H1 (cell line): Measurements from ENCODE around the gene INAFM2. TPM values are rescaled to one million over a fixed set of nuclear protein-coding genes. Genes with fewer than 3 reads are reported as not detected.

Experiments used
- CTCF ChIA-PET: fragments of 300-600 bp; sonication (Branson Sonifier 250); formaldehyde crosslinking; loops from one replicate; lab custom pipeline; 2021; ENCODE audit not compliant: partially characterized antibody; lab: Charles Lee
- POLR2A ChIA-PET: fragments of 300-600 bp; sonication (Branson Sonifier 250); formaldehyde crosslinking; loops from one replicate; lab custom pipeline; 2021; ENCODE audit warnings: inconsistent platforms; ENCODE audit not compliant: partially characterized antibody; lab: Charles Lee
- DNase-seq, 2 experiments: peaks; one replicate each; pipeline versions ENCODE4 v3.0.0 to v3.0.0-alpha.2; 2010 to 2022; ENCODE audit warnings: low spot score in 2 of 2, low read depth in 1 of 2, mixed read lengths in 1 of 2
- FAIRE-seq: peaks from 2 replicates; lab custom pipeline; 2011; peaks lifted over from hg19 to GRCh38; lab: Jason Lieb, UNC
- H2AFZ ChIP-seq: 2 replicates; pipeline ENCODE4 v1.8.1; 2012; ENCODE audit warnings: low read length, inconsistent platforms
- H2AK5ac ChIP-seq: 2 replicates; pipeline ENCODE4 v1.6.1; 2013; ENCODE audit warnings: low read depth, low read length
- H2BK120ac ChIP-seq: replicated peaks from 2 replicates; pipeline ENCODE3; 2013; ENCODE audit warnings: low read depth, low read length, inconsistent platforms
- H2BK12ac ChIP-seq: 2 replicates; pipeline ENCODE4 v1.6.1; 2013; ENCODE audit warnings: low read depth, low read length
- H2BK15ac ChIP-seq: 2 replicates; pipeline ENCODE4 v1.6.1; 2013; ENCODE audit warnings: low read length
- H2BK20ac ChIP-seq: 2 replicates; pipeline ENCODE4 v1.6.1; 2013; ENCODE audit warnings: low read length
- H2BK5ac ChIP-seq: 2 replicates; pipeline ENCODE4 v1.6.1; 2013; ENCODE audit warnings: low read depth, low read length
- H3K14ac ChIP-seq: 2 replicates; pipeline ENCODE4 v1.6.1; 2013; ENCODE audit warnings: inconsistent platforms; ENCODE audit not compliant: insufficient read length
- H3K18ac ChIP-seq: 2 replicates; pipeline ENCODE4 v1.6.1; 2013; ENCODE audit warnings: low read length; ENCODE audit errors: extremely low read depth
- H3K23ac ChIP-seq: 2 replicates; pipeline ENCODE4 v1.6.1; 2013; ENCODE audit warnings: inconsistent platforms; ENCODE audit not compliant: insufficient read length
- H3K23me2 ChIP-seq: 2 replicates; pipeline ENCODE4 v1.6.1; 2013; ENCODE audit warnings: low read depth, low read length
- H3K27ac ChIP-seq: 2 replicates; pipeline ENCODE4 v1.6.1; 2011; ENCODE audit warnings: low read depth, low read length, inconsistent platforms
- H3K27me3 ChIP-seq, 4 experiments: replicated peaks in 1 of 4; 1 replicate in 1 of 4; 2 replicates in 3 of 4; pipeline versions ENCODE4 v1.6.1 to v1.8.1; 2011 to 2013; ENCODE audit warnings: low read length in 3 of 4, mild to moderate bottlenecking in 3 of 4, inconsistent platforms in 2 of 4, mixed read lengths in 2 of 4, moderate library complexity in 1 of 4; ENCODE audit not compliant: control insufficient read depth in 3 of 4, insufficient read depth in 3 of 4; ENCODE audit errors: extremely low read depth in 1 of 4
- H3K36me3 ChIP-seq, 4 experiments: 2 replicates each; pipeline versions ENCODE4 v1.6.1 to v1.8.1; 2011 to 2013; ENCODE audit warnings: mild to moderate bottlenecking in 4 of 4, low read length in 3 of 4, moderate library complexity in 2 of 4, control low read depth in 1 of 4, inconsistent platforms in 1 of 4; ENCODE audit not compliant: insufficient read depth in 4 of 4, control insufficient read depth in 2 of 4
- H3K4ac ChIP-seq: replicated peaks from 2 replicates; pipeline ENCODE3; 2013; ENCODE audit warnings: low read length, low read depth, mixed read lengths, inconsistent platforms; ENCODE audit not compliant: insufficient read length
- H3K4me1 ChIP-seq, 4 experiments: replicated peaks in 1 of 4; 1 replicate in 1 of 4; 2 replicates in 3 of 4; pipeline versions ENCODE4 v1.6.1 to v1.8.1; 2011 to 2013; ENCODE audit warnings: low read length in 3 of 4, inconsistent platforms in 2 of 4, mixed read lengths in 1 of 4; ENCODE audit not compliant: insufficient read depth in 4 of 4, control insufficient read depth in 3 of 4
- H3K4me2 ChIP-seq, 2 experiments: 2 replicates each; pipeline versions ENCODE4 v1.6.1 to v1.8.1; 2011 to 2013; ENCODE audit warnings: low read depth in 2 of 2, low read length in 2 of 2, control low read depth in 1 of 2, inconsistent platforms in 1 of 2, mild to moderate bottlenecking in 1 of 2; ENCODE audit not compliant: insufficient read depth in 1 of 2
- H3K4me3 ChIP-seq, 4 experiments: fragments of 200-600, 300-600 bp in 1 of 4; sonication (generic), shearing (Covaris generic), sonication (Bioruptor Twin) in 1 of 4; 2 replicates each; pipeline versions ENCODE4 v1.5.1 to v1.8.1; 2011 to 2016; ENCODE audit warnings: low read length in 4 of 4, low read depth in 3 of 4, control low read depth in 2 of 4, inconsistent platforms in 2 of 4, mild to moderate bottlenecking in 2 of 4, mixed read lengths in 1 of 4, moderate library complexity in 1 of 4; ENCODE audit not compliant: insufficient read depth in 2 of 4; ENCODE audit errors: extremely low read depth in 1 of 4
- H3K56ac ChIP-seq: replicated peaks from 2 replicates; pipeline ENCODE3; 2013; ENCODE audit warnings: low read depth, mild to moderate bottlenecking, mixed read lengths, low read length, inconsistent platforms; ENCODE audit not compliant: insufficient read length
- H3K79me1 ChIP-seq: 2 replicates; pipeline ENCODE4 v1.6.1; 2013; ENCODE audit warnings: low read depth, low read length, control low read depth
- H3K79me2 ChIP-seq, 2 experiments: 2 replicates each; pipeline versions ENCODE4 v1.6.1 to v1.8.1; 2012 to 2013; ENCODE audit warnings: low read length in 2 of 2, mild to moderate bottlenecking in 2 of 2, inconsistent platforms in 1 of 2; ENCODE audit not compliant: insufficient read depth in 2 of 2, control insufficient read depth in 1 of 2
- H3K9ac ChIP-seq, 4 experiments: replicated peaks in 1 of 4; 1 replicate in 1 of 4; 2 replicates in 3 of 4; pipeline versions ENCODE4 v1.6.1 to v1.8.1; 2011 to 2013; ENCODE audit warnings: low read depth in 3 of 4, low read length in 3 of 4, control low read depth in 2 of 4, mild to moderate bottlenecking in 2 of 4, moderate library complexity in 2 of 4, inconsistent platforms in 1 of 4; ENCODE audit errors: extremely low read depth in 1 of 4
- H3K9me3 ChIP-seq, 2 experiments: 2 replicates each; pipeline versions ENCODE4 v1.6.1 to v1.8.1; 2012 to 2013; ENCODE audit warnings: mild to moderate bottlenecking in 2 of 2, moderate library complexity in 2 of 2, control low read depth in 1 of 2, inconsistent platforms in 1 of 2, low read depth in 1 of 2, low read length in 1 of 2, mixed read lengths in 1 of 2; ENCODE audit not compliant: insufficient read depth in 2 of 2
- H4K20me1 ChIP-seq, 2 experiments: replicated peaks in 1 of 2; 2 replicates each; pipeline versions ENCODE3 to v1.8.1; 2011 to 2013; ENCODE audit warnings: inconsistent platforms in 2 of 2, low read length in 2 of 2, mild to moderate bottlenecking in 1 of 2; ENCODE audit not compliant: insufficient read depth in 2 of 2, control insufficient read depth in 1 of 2
- H4K5ac ChIP-seq: 2 replicates; pipeline ENCODE4 v1.6.1; 2013; ENCODE audit warnings: low read length, low read depth, mixed read lengths, inconsistent platforms; ENCODE audit not compliant: insufficient read length
- H4K8ac ChIP-seq: 2 replicates; pipeline ENCODE4 v1.8.0; 2013; ENCODE audit warnings: mild to moderate bottlenecking, moderate library complexity, low read length, inconsistent platforms; ENCODE audit not compliant: insufficient read depth; ENCODE audit errors: extremely low read depth
- H4K91ac ChIP-seq: replicated peaks from 2 replicates; pipeline ENCODE3; 2013; ENCODE audit warnings: low read length, mixed read lengths, inconsistent platforms; ENCODE audit not compliant: insufficient read length
- SIRT6 ChIP-seq: IDR thresholded peaks from one replicate; pipeline ENCODE4 v1.7.1; 2012; ENCODE audit warnings: low read length, inconsistent platforms
- SP4 ChIP-seq: IDR thresholded peaks from 2 replicates; pipeline ENCODE4 v1.6.1; 2012; ENCODE audit warnings: low read length, inconsistent platforms
- TEAD4 ChIP-seq: IDR thresholded peaks from 2 replicates; pipeline ENCODE4 v1.6.1; 2012; ENCODE audit warnings: low read depth, low read length, inconsistent platforms, mixed read lengths
- USF2 ChIP-seq: IDR thresholded peaks from 2 replicates; pipeline ENCODE4 v1.6.1; 2011; ENCODE audit warnings: low read length, improper control_type of control experiment
- WGBS, 2 experiments: shearing (Covaris generic) in 1 of 2; methylation state at CpG; one replicate each; pipeline versions ENCODE4 v1.1.6 to v1.1.7; 2013 to 2015; ENCODE audit warnings: low lambda C conversion rate in 2 of 2, mixed read lengths in 2 of 2, inconsistent platforms in 1 of 2, low coverage in 1 of 2, missing lambda C conversion rate in 1 of 2; ENCODE audit not compliant: insufficient replicate concordance in 2 of 2, insufficient coverage in 1 of 2, insufficient read length in 1 of 2; ENCODE audit errors: extremely low coverage in 1 of 2, missing lambda C conversion rate in 1 of 2; 5-methylcytosine and 5-hydroxymethylcytosine counted together
- polyA plus RNA-seq, 7 experiments: library from polyadenylated mRNA; depleted of rRNA in 3 of 7; stranded (reverse) in 5 of 7; unstranded in 2 of 7; fragments of >200 nt in 5 of 7; fragments of 200-250 nt in 2 of 7; gene quantifications; 1 replicate in 5 of 7; 2 replicates in 1 of 7; 4 replicates in 1 of 7; pipeline versions ENCODE4 v1.2.1 to v1.2.3, GENCODE V29; 2011 to 2013; ENCODE audit warnings: missing spikeins in 2 of 7, mixed read lengths in 2 of 7
- total RNA-seq: library from RNA; stranded (reverse); fragmentation: NEBNext Ultra II Directional; extraction: Animal tissue kit (Norgen Biotek cat#: 25700); gene quantifications from 2 replicates; pipeline ENCODE4 v1.2.1, GENCODE V29; 2021

Gene INAFM2
- total and polyA plus RNA-seq, 2 of the 8 experiments (the other 6 are each of a cell fraction or from before 2014, with no cell fraction given), result 15.3 to 35.1 TPM

- H3K4ac ChIP-seq, result no peak overlapping the region
- peak overlapping the region; percentile 67 to 83; a peak in 2 of 4 replicates for H3K4me2 ChIP-seq
- no peak overlapping the region for H4K5ac ChIP-seq
- H3K56ac ChIP-seq, result no peak overlapping the region
- H2AK5ac ChIP-seq, result no peak overlapping the region; the same call in 1 of the 2 replicates
- no peak overlapping the region for H2AFZ ChIP-seq
- peaks cover 11 to 26% (median 18%) of the 10 kb centered on the region in 4 experiments for H3K4me1 ChIP-seq
- DNase-seq, result no peak
- H3K27me3 ChIP-seq, result peaks cover 0 to 18% (median 8%) of the 10 kb centered on the region in 4 experiments; a peak in 3 of 7 replicates
- no peak overlapping the region for H2BK5ac ChIP-seq
- no peak overlapping the region for H3K18ac ChIP-seq
- no peak overlapping the region for H4K8ac ChIP-seq
- H2BK15ac ChIP-seq, result no peak overlapping the region
- H3K14ac ChIP-seq, result no peak overlapping the region
- no peak overlapping the region for H3K9ac ChIP-seq
- CTCF ChIA-PET, result interaction anchor here (0.7 to 27.4 kb wide), 6 partner anchors 9 to 50 kb away, joined by 3 to 452 read pairs (median 4); partner anchors contain the start of gene CCDC9B
- WGBS, 2 experiments, result 82% methylated on average over 1 of the region's 1 CpG; no CpG with 5 or more reads in 1 of the 2 experiments
- H3K9me3 ChIP-seq, result no peaks in the 10 kb centered on the region
- H3K23ac ChIP-seq, result no peak overlapping the region
- H3K4me3 ChIP-seq, result peak overlapping the region; percentile 44 to 69 (median 62); a peak in 6 of 8 replicates
- no peak overlapping the region for H2BK12ac ChIP-seq
- no peak overlapping the region for H2BK20ac ChIP-seq
- no peaks in the 10 kb centered on the region for H3K79me2 ChIP-seq
- peaks cover 9% of the 10 kb centered on the region for H3K23me2 ChIP-seq
- POLR2A ChIA-PET, result no interaction called here
- no peak for FAIRE-seq
- no peak overlapping the region for H3K27ac ChIP-seq
- H4K20me1 ChIP-seq, result peaks cover 0 to 2% of the 10 kb centered on the region in 2 experiments
- no peaks in the 10 kb centered on the region for H3K79me1 ChIP-seq
- no peak overlapping the region for H4K91ac ChIP-seq
- H2BK120ac ChIP-seq, result no peak overlapping the region
- no peaks in the 10 kb centered on the region for H3K36me3 ChIP-seq
- TF ChIP-seq TEAD4, result no peak
- TF ChIP-seq SIRT6, result no peak
- TF ChIP-seq USF2, result no peak
- no peak for TF ChIP-seq SP4
These were observed 33.8 kb downstream of the INAFM2 start for GRCh38 chr15:40357246-40357645.
